BJ (cell line): ENCODE data around the gene MTA3. TPM values are rescaled to one million over a fixed set of nuclear protein-coding genes. Genes with fewer than 3 reads are reported as not detected.

ENCODE experiments used
- CTCF ChIA-PET: fragments of 350-600 bp; formaldehyde crosslinking; extraction: SDS; loops from one replicate; lab custom pipeline; 2021; ENCODE audit warnings: antibody characterized with exemption, inconsistent platforms; lab: Yijun Ruan, JAX
- POLR2A ChIA-PET: fragments of 300-600 bp; sonication (Branson Sonifier 250); formaldehyde crosslinking; extraction: SDS; loops from one replicate; lab custom pipeline; 2021; ENCODE audit warnings: antibody characterized with exemption; lab: Charles Lee
- DNase-seq: peaks from one replicate; pipeline ENCODE4 v3.0.0-alpha.2; 2011; ENCODE audit warnings: low read depth
- H3K27me3 ChIP-seq: 2 replicates; pipeline ENCODE4 v1.6.0; 2011; ENCODE audit warnings: low read length; ENCODE audit not compliant: control insufficient read depth, insufficient read depth
- H3K36me3 ChIP-seq: 2 replicates; pipeline ENCODE4 v1.5.1; 2011; ENCODE audit warnings: low read length; ENCODE audit not compliant: control insufficient read depth, insufficient read depth
- H3K4me3 ChIP-seq: 2 replicates; pipeline ENCODE4 v1.5.1; 2011; ENCODE audit warnings: low read depth, mild to moderate bottlenecking, control low read depth, low read length
- polyA plus RNA-seq: library from polyadenylated mRNA; depleted of rRNA; stranded (reverse); fragments of >200 nt; gene quantifications from 2 replicates; pipeline ENCODE4 v1.2.3, GENCODE V29; 2011
- TF ChIP-seq, protein P1 (sequence below): IDR thresholded peaks from 2 replicates; pipeline ENCODE4 v1.5.1; 2011; ENCODE audit warnings: low read depth, mild to moderate bottlenecking, control low read depth, inconsistent platforms, low read length, moderate library complexity; ENCODE audit not compliant: insufficient read depth

The MTA3 gene
- polyA plus RNA-seq, 1 experiment, result 23.2 TPM

DNA sequence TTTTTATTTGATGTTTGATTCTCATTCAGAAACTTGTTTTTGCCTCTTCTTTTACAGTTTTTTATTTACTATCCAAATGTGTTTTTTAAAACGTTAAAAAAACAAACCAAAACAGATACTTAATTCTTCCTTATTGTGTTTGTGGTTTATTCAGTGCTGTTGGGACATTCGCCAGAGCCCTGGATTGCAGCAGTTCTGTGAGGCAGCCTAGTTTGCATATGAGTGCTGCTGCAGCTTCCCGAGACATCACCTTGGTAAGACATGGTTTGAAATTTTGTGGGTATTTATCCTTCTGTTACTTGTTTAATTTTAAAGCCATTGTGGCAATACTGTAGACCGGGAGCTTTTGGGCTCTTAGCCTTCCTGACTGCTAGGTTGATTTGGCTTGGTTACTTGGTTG, 91.2 kb downstream of the MTA3 start:
- Histone ChIP-seq H3K4me3 (no peak overlapping the region), H3K36me3 (0 out of 2 replicates have a peak, but pooled peaks cover 1% of the 10 kb centered on the region), H3K27me3 (no peaks in the 10 kb centered on the region)
- TF ChIP-seq, protein P1, sequence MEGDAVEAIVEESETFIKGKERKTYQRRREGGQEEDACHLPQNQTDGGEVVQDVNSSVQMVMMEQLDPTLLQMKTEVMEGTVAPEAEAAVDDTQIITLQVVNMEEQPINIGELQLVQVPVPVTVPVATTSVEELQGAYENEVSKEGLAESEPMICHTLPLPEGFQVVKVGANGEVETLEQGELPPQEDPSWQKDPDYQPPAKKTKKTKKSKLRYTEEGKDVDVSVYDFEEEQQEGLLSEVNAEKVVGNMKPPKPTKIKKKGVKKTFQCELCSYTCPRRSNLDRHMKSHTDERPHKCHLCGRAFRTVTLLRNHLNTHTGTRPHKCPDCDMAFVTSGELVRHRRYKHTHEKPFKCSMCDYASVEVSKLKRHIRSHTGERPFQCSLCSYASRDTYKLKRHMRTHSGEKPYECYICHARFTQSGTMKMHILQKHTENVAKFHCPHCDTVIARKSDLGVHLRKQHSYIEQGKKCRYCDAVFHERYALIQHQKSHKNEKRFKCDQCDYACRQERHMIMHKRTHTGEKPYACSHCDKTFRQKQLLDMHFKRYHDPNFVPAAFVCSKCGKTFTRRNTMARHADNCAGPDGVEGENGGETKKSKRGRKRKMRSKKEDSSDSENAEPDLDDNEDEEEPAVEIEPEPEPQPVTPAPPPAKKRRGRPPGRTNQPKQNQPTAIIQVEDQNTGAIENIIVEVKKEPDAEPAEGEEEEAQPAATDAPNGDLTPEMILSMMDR, result no peak
- CTCF ChIA-PET, result interaction anchor here (0.5 to 1.4 kb wide), 4 partner anchors 9 to 335 kb away, joined by 3 to 4 read pairs (median 4); no protein-coding TSS in a partner anchor
- no peak for DNase-seq
- POLR2A ChIA-PET, result no interaction called here

DNA sequence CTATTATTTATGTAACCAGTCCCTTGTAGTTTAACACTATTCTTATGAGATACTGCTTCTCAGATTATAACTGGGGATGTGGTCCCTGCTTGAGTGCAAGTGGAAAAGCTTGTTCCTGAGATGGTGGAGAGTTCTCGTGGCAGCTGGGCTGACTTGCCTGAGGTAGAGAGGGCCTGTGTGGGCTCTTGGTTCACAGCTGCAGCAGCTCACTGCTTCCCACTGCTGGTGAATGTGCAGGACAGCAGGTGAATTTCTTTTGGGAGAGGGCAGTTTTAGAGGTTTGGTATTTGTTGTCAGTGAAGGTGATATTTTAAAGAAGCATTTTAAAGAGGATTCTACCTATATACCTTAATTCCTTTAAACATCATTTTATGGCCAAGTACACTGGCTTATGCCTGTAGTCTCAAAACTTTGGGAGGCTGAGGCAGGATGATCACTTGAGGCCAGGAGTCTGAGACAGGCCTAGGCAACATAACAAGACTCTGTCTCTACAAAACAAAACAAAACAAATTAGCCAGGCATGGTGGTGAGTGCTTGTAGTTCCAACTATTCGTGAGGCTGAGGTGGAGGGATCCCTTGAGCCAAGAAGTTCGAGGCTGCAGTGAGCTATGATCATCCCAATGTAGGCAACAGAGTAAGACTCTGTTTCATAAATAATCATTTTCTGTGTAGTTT, 94.8 kb downstream of the MTA3 start:
- H3K36me3 ChIP-seq, result no peaks in the 10 kb centered on the region
- ChIA-PET POLR2A (no interaction called here), CTCF (interaction anchor here (0.6 to 2.3 kb wide), 23 partner anchors 8 to 279 kb away, joined by 3 to 24 read pairs (median 5); partner anchors contain the start of gene KCNG3)
- no peaks in the 10 kb centered on the region for H3K27me3 ChIP-seq
- DNase-seq, result peak; percentile 9
- TF ChIP-seq, protein P1, result peak; percentile 100
- H3K4me3 ChIP-seq, result no peak overlapping the region

DNA sequence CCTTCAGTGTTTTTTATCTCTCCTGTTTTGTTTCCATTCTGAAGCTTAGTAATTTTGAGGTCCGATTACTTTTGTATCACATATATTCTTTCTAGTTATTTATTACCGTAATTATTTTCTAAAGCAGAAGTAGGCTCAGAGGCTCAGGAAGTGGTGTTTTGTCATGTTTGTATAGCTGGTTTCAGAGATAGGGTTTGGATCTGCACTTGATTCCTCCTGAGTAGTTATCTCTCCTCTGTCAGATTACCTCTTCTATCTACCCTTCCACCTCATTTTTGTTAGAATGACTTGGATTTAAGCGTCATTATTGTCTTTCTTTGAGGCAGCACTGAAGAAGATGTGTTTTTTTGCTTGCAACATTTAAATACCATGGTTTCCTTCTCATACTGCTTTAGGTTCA, 95.4 kb downstream of the MTA3 start:
- POLR2A ChIA-PET, result no interaction called here
- H3K27me3 ChIP-seq, result no peaks in the 10 kb centered on the region
- CTCF ChIA-PET, result interaction anchor here (0.6 to 2.3 kb wide), 18 partner anchors 12 to 279 kb away, joined by 3 to 24 read pairs (median 5); partner anchors contain the start of gene KCNG3
- TF ChIP-seq, protein P1, result no peak
- no peak for DNase-seq
- no peaks in the 10 kb centered on the region for H3K36me3 ChIP-seq
- H3K4me3 ChIP-seq, result no peak overlapping the region

DNA sequence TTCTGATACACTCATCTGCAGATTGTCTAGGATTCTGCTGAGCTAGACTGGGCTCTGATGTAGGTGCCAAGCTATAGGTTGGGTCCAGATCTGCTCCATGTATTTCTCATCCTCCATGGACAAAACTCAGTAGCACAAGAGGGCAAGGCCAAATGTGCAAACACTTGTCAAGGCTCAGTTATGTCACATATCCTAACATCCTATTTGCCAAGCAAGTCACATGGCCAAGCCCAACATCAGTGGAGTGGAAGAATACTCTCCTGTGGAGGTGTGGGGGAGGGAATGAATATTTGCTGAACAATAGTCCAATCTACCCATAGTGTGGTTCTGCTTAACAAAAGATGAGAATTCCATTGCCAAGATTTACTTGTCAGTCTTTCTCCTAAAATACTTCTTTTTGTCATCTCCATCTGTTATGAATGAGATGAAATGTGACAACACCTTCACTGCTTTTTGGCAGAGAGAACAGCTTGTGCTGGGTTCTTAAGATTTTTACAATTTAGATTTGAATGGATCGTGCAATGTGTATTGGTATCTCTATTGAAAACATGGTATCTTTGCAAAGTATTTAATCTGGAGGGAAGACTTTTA, 105.7 kb downstream of the MTA3 start:
- DNase-seq, result no peak
- TF ChIP-seq, protein P1, result no peak
- Histone ChIP-seq H3K4me3 (no peak overlapping the region), H3K36me3 (no peaks in the 10 kb centered on the region), H3K27me3 (no peaks in the 10 kb centered on the region)
- ChIA-PET POLR2A (no interaction called here), CTCF (interaction anchor here (4.8 kb wide), 1 partner anchor 11 kb away, joined by 23 read pairs; no protein-coding TSS in a partner anchor)

DNA sequence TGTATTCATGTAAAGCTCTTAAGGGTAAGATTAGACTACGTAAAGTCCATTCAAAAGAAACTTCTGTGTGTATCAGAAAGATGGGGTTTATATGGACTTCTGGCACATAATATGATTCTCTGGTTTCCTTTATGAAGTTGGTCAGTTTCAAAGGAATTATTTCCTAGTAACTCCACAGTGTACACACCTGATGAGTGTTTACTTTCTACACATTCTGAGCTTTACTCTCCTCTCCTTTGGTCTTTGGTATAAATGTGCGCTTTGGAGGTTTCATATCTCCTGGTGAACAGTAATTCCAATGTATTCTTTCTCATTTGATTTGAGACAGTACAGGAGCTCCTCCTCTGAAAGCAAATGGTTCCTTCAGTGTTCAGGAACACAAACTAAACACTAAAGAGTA, 107.4 kb downstream of the MTA3 start:
- no peak overlapping the region for H3K4me3 ChIP-seq
- TF ChIP-seq, protein P1, result no peak
- no peak for DNase-seq
- H3K27me3 ChIP-seq, result no peaks in the 10 kb centered on the region
- no peaks in the 10 kb centered on the region for H3K36me3 ChIP-seq
- ChIA-PET CTCF (interaction anchor here (1.2 to 4.8 kb wide), 2 partner anchors 9 to 12 kb away, joined by 3 to 23 read pairs; no protein-coding TSS in a partner anchor), POLR2A (no interaction called here)
